ENCODE data around the gene CLCA2. TPM values are rescaled to one million over a fixed set of nuclear protein-coding genes. Genes with fewer than 3 reads are reported as not detected.

The CLCA2 gene
- 0.07 TPM in 1 of 2 replicates, not detected in the other for total RNA-seq (2022)
- Bru-seq, nascent RNA: percentile 3 among the genes with signal in this experiment
- percentile 7 among the genes with signal in this experiment for BruChase-seq, experiment 1, labeled RNA remaining after a 2-hour chase
- percentile 3 among the genes with signal in this experiment for BruChase-seq, experiment 2, labeled RNA remaining after a 6-hour chase
- long read RNA-seq: 0 reads

- Mint-ChIP-seq H3K36me3 (ENCODE audit: insufficient read depth, unreplicated experiment) (no peaks in the 10 kb centered on the region), H3K4me3 (ENCODE audit: unreplicated experiment) (no peak within 1 kb of the TSS), H3K9me3 (ENCODE audit: unreplicated experiment) (no peaks in the 10 kb centered on the region), H3K27me3 (ENCODE audit: insufficient read depth, unreplicated experiment) (peaks cover 3% of the 10 kb centered on the region), H3K27ac (ENCODE audit: unreplicated experiment) (no peak within 1 kb of the TSS), H3K4me1 (ENCODE audit: low read depth, unreplicated experiment) (no peaks in the 10 kb centered on the region)
- no peak for TF ChIP-seq CTCF (IDR thresholded peaks at IDR 0.05; ENCODE audit: insufficient read depth in 1 of 2, low read depth in 1 of 2, low read length in 1 of 2, severe bottlenecking in 1 of 2, unreplicated experiment in 1 of 2)
- Histone ChIP-seq H3K4me3 (ENCODE audit: low read depth, low read length) (no peak within 1 kb of the TSS), H3K27me3 (replicated peaks; ENCODE audit: control insufficient read depth, insufficient read depth, low read length) (no peaks in the 10 kb centered on the region), H3K4me1 (no peaks in the 10 kb centered on the region), H3K36me3 (ENCODE audit: control insufficient read depth, insufficient read depth, low read length) (no peaks in the 10 kb centered on the region), H3K9me3 (no peaks in the 10 kb centered on the region)
- no TSS peak for BruUV-seq (replicated peaks)
- DNase-seq: no peak
- ChIA-PET POLR2A (no interaction called here), CTCF (no interaction called here)
- intact Hi-C loops (cut with micrococcal nuclease; ENCODE audit: unreplicated experiment): no loop called here
Measured at GRCh38 chr1:86423873-86424272, at the start of gene CLCA2. Gene CLCA2, plus strand, starts transcription at chr1:86424171. Its CDS starts 77 bp downstream, at chr1:86424248.

GRCh38 chr1:86375688-86376087, 48.3 kb upstream of the CLCA2 start:
- DNase-seq: no peak
- Histone ChIP-seq H3K4me1 (no peaks in the 10 kb centered on the region), H3K27me3 (replicated peaks; ENCODE audit: control insufficient read depth, insufficient read depth, low read length) (no peaks in the 10 kb centered on the region), H3K4me3 (ENCODE audit: low read depth, low read length) (no peak overlapping the region), H3K9me3 (no peaks in the 10 kb centered on the region), H3K36me3 (ENCODE audit: control insufficient read depth, insufficient read depth, low read length) (no peaks in the 10 kb centered on the region)
- no peak for TF ChIP-seq CTCF (IDR thresholded peaks at IDR 0.05; ENCODE audit: insufficient read depth in 1 of 2, low read depth in 1 of 2, low read length in 1 of 2, severe bottlenecking in 1 of 2, unreplicated experiment in 1 of 2)
- ChIA-PET CTCF (no interaction called here), POLR2A (no interaction called here)
- no peaks in the 10 kb centered on the region for H3K27me3 Mint-ChIP-seq (ENCODE audit: insufficient read depth, unreplicated experiment)
- intact Hi-C loops (cut with micrococcal nuclease; ENCODE audit: unreplicated experiment): no loop called here
- H3K36me3 Mint-ChIP-seq (ENCODE audit: insufficient read depth, unreplicated experiment): peaks cover 6% of the 10 kb centered on the region
- H3K9me3 Mint-ChIP-seq (ENCODE audit: unreplicated experiment): peaks cover 15% of the 10 kb centered on the region
- no peak overlapping the region for H3K4me3 Mint-ChIP-seq (ENCODE audit: unreplicated experiment)
- BruUV-seq (replicated peaks): no TSS peak
- no peaks in the 10 kb centered on the region for H3K4me1 Mint-ChIP-seq (ENCODE audit: low read depth, unreplicated experiment)
- no peak overlapping the region for H3K27ac Mint-ChIP-seq (ENCODE audit: unreplicated experiment)

- no peaks in the 10 kb centered on the region for H3K36me3 ChIP-seq (ENCODE audit: control insufficient read depth, insufficient read depth, low read length)
- POLR2A ChIA-PET: no interaction called here
- no TSS peak for BruUV-seq (replicated peaks)
- no peaks in the 10 kb centered on the region for H3K4me1 ChIP-seq
- no peaks in the 10 kb centered on the region for H3K9me3 ChIP-seq
- Mint-ChIP-seq H3K36me3 (ENCODE audit: insufficient read depth, unreplicated experiment) (peaks cover 6% of the 10 kb centered on the region), H3K27me3 (ENCODE audit: insufficient read depth, unreplicated experiment) (no peaks in the 10 kb centered on the region), H3K4me1 (ENCODE audit: low read depth, unreplicated experiment) (no peaks in the 10 kb centered on the region), H3K27ac (ENCODE audit: unreplicated experiment) (no peak overlapping the region), H3K4me3 (ENCODE audit: unreplicated experiment) (no peak overlapping the region), H3K9me3 (ENCODE audit: unreplicated experiment) (peaks cover 15% of the 10 kb centered on the region)
- CTCF ChIA-PET: no interaction called here
- intact Hi-C loops (cut with micrococcal nuclease; ENCODE audit: unreplicated experiment): no loop called here
- no peak for DNase-seq
- H3K4me3 ChIP-seq (ENCODE audit: low read depth, low read length): no peak overlapping the region
- TF ChIP-seq CTCF (IDR thresholded peaks at IDR 0.05; ENCODE audit: insufficient read depth in 1 of 2, low read depth in 1 of 2, low read length in 1 of 2, severe bottlenecking in 1 of 2, unreplicated experiment in 1 of 2): no peak
- no peaks in the 10 kb centered on the region for H3K27me3 ChIP-seq (replicated peaks; ENCODE audit: control insufficient read depth, insufficient read depth, low read length)
Measured at GRCh38 chr1:86377341-86377740, 46.6 kb upstream of the CLCA2 start.
